Gastrocnemius medialis (tissue), 4 donors: ENCODE measurements around the gene KCNAB1. TPM values are rescaled to one million over a fixed set of nuclear protein-coding genes. Genes with fewer than 3 reads are reported as not detected.

Experiments
- ATAC-seq, 2 donors: fragments of 150-250 bp; one replicate each; pipeline ENCODE4 v1.9.1; 2016
- DNase-seq, 2 donors: peaks; one replicate each; pipeline ENCODE4 v3.0.0-alpha.2; 2019
- H3K27ac ChIP-seq, 4 donors: fragments of 200-600 bp; sonication (generic); 1 replicate in 1 of 4; 2 replicates in 3 of 4; pipeline ENCODE4 v1.5.1; 2016 to 2018; ENCODE audit warnings: mild to moderate bottlenecking in 2 of 4, moderate library complexity in 1 of 4
- H3K27me3 ChIP-seq, 3 donors: fragments of 200-600 bp; sonication (generic) in 2 of 3; 1 replicate in 1 of 3; 2 replicates in 2 of 3; pipeline versions ENCODE4 v1.5.1 to v1.6.0; 2016 to 2019; ENCODE audit warnings: mild to moderate bottlenecking in 1 of 3, moderate library complexity in 1 of 3
- H3K36me3 ChIP-seq, 2 donors: fragments of 200-600 bp; sonication (generic) in 1 of 2; one replicate each; pipeline ENCODE4 v1.5.1; 2017 to 2018
- H3K4me1 ChIP-seq, 2 donors: fragments of 200-600 bp; sonication (generic) in 1 of 2; one replicate each; pipeline ENCODE4 v1.5.1; 2016 to 2017; ENCODE audit warnings: mild to moderate bottlenecking in 2 of 2
- H3K4me3 ChIP-seq, 4 donors: fragments of 200-600 bp; sonication (generic) in 3 of 4; 1 replicate in 1 of 4; 2 replicates in 3 of 4; pipeline ENCODE4 v1.5.1; 2016 to 2019; ENCODE audit warnings: mild to moderate bottlenecking in 2 of 4
- H3K9me3 ChIP-seq, 3 donors: fragments of 200-600 bp; sonication (generic) in 2 of 3; 1 replicate in 1 of 3; 2 replicates in 2 of 3; pipeline ENCODE4 v1.5.1; 2016 to 2019
- POLR2A ChIP-seq, 2 donors: fragments of 450-650 bp; IDR thresholded peaks; one replicate each; pipeline ENCODE4 v1.6.1; 2017; ENCODE audit warnings: antibody characterized with exemption in 2 of 2, mild to moderate bottlenecking in 2 of 2, moderate library complexity in 2 of 2
- in situ Hi-C, 4 donors: fragments of 200-750 bp; cut with MboI; loops; one replicate each; pipeline versions ENCODE4 v1.15.0 to v1.8.0; 2017; ENCODE audit warnings: low sequenced_read_pairs in 4 of 4
- intact Hi-C: fragments of 100-400 bp; cut with DNase I; formaldehyde crosslinking; loops from one replicate; pipeline ENCODE4 v1.15.1; 2023; ENCODE audit warnings: low total_unique reads
- total RNA-seq, 4 donors: library from RNA; depleted of rRNA; stranded (reverse); fragments of >200 nt; gene quantifications; one replicate each; pipeline versions ENCODE4 v1.1.0 to v1.2.3, GENCODE V29; 2016
- TF ChIP-seq, protein P1 (sequence below), 5 experiments: fragments of 450-650 bp in 3 of 5; fragments of 200-600 bp in 2 of 5; sonication (generic) in 2 of 5; IDR thresholded peaks in 4 of 5; conservative IDR thresholded peaks in 1 of 5; 1 replicate in 4 of 5; 2 replicates in 1 of 5; pipeline ENCODE4 v1.5.1; 2016 to 2019; ENCODE audit warnings: antibody characterized with exemption in 5 of 5, mild to moderate bottlenecking in 3 of 5, moderate library complexity in 3 of 5

Gene KCNAB1
- total RNA-seq, 4 donors from 2014 or later, result 0.46 to 3.6 (median 1.9) TPM

DNA sequence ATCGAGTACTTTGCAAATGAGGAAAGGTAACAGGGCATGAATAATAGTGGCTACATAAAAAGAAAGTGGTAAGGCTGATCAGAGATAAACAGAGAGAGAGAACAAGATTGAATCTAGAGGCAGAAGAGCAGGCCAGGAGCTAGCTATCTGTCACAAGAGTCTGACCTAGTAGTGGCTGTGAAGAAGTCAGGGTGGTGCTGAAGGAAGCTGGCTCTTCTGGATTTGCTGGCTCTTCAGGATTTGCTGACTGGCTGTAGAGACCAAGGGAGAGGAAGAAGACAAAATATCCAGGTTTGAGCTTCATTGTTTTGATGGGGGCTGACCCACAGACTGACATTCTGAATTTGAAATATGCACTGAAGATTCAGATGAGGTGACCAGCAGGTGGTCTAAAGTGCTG is 292.2 kb downstream of the KCNAB1 start:
- no peaks in the 10 kb centered on the region for H3K9me3 ChIP-seq
- no peak for TF ChIP-seq POLR2A (IDR thresholded peaks at IDR 0.05)
- TF ChIP-seq, protein P1, sequence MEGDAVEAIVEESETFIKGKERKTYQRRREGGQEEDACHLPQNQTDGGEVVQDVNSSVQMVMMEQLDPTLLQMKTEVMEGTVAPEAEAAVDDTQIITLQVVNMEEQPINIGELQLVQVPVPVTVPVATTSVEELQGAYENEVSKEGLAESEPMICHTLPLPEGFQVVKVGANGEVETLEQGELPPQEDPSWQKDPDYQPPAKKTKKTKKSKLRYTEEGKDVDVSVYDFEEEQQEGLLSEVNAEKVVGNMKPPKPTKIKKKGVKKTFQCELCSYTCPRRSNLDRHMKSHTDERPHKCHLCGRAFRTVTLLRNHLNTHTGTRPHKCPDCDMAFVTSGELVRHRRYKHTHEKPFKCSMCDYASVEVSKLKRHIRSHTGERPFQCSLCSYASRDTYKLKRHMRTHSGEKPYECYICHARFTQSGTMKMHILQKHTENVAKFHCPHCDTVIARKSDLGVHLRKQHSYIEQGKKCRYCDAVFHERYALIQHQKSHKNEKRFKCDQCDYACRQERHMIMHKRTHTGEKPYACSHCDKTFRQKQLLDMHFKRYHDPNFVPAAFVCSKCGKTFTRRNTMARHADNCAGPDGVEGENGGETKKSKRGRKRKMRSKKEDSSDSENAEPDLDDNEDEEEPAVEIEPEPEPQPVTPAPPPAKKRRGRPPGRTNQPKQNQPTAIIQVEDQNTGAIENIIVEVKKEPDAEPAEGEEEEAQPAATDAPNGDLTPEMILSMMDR (IDR thresholded peaks at IDR 0.05 in 4 of 5, conservative IDR thresholded peaks at IDR 0.05 in 1 of 5), result no peak
- H3K4me1 ChIP-seq, result peaks cover 11% of the 10 kb centered on the region in 2 donors
- intact Hi-C loops (no loop called here), in situ Hi-C loops (no loop called here)
- no peak for DNase-seq
- H3K27me3 ChIP-seq, result no peaks in the 10 kb centered on the region
- no peak overlapping the region for H3K4me3 ChIP-seq
- H3K36me3 ChIP-seq, result no peaks in the 10 kb centered on the region
- H3K27ac ChIP-seq, result no peak overlapping the region
- ATAC-seq, result no peak

DNA sequence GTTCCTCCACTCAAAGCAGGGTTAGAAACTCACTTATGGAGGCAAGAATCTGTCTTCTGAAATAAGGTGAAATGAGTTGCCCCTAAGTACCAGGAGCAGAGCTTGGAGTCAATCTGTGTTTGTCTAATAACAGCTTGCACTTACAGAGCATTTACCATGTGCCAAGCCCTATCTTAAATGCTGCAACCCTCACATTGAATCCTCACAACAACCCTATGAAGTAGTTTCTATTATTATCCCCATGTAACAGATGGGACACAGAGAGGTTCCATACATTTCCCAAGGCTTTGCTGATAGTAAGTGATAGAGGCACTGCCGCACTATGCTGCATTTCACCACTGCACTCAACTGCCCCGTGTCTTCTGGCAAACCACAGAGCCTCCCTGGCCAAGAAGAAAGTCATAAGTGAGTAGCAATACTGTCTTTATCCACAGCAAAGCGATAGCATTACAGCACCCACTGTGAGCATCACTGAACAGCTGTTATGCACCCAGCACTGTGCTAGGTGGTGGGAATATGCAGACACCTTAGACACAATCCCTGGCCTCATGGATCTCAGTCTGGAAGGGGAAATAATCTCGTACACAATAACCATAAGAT is 293.0 kb downstream of the KCNAB1 start:
- Histone ChIP-seq H3K9me3 (no peaks in the 10 kb centered on the region), H3K36me3 (no peaks in the 10 kb centered on the region), H3K27me3 (no peaks in the 10 kb centered on the region), H3K4me1 (peaks cover 17 to 18% of the 10 kb centered on the region in 2 donors), H3K4me3 (no peak overlapping the region), H3K27ac (no peak overlapping the region)
- DNase-seq, result no peak
- intact Hi-C loops (no loop called here), in situ Hi-C loops (no loop called here)
- ATAC-seq, result peak in 1 of 2 donors; percentile 30
- TF ChIP-seq, protein P1 (IDR thresholded peaks at IDR 0.05 in 4 of 5, conservative IDR thresholded peaks at IDR 0.05 in 1 of 5), result no peak
- no peak for TF ChIP-seq POLR2A (IDR thresholded peaks at IDR 0.05)

DNA sequence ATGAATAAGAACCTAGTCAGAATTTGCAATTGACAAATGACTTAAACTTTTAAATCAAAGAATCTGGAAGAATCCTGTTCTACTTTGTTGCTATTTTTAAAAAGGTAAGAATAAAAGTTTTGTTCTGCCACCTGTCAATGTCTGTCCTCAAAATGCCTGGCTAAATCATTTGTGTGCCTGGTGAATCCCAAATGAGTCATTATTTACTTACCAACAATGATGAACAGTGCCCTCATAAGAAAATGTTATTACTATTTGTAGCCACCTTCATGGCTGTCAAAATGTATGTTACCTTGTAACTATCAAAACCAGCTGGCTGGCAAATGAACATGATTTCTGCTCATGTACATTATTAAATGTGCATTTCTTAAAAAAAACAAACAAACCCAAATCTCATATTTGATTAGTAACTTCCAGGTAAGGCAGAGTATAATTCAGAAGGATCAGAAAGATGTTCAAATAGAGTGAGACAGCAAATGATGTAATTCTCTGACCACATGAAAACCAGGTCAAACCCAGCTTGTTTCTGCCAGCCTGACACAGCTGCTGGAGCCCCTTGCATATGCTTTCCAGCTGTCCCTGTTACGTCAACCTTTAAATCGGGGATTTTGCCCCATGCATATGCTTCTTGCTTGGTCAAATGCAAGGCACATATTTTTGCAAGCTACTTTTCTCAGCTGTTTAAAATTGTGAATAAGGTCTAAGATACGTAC is 296.6 kb downstream of the KCNAB1 start:
- intact Hi-C loops (no loop called here), in situ Hi-C loops (no loop called here)
- Histone ChIP-seq H3K4me3 (no peak overlapping the region), H3K9me3 (no peaks in the 10 kb centered on the region), H3K27me3 (no peaks in the 10 kb centered on the region), H3K36me3 (no peaks in the 10 kb centered on the region), H3K4me1 (peaks cover 18 to 21% of the 10 kb centered on the region in 2 donors), H3K27ac (peak overlapping the region in 1 of 4 donors; percentile 10)
- ATAC-seq (peak; percentile 50 to 53), DNase-seq (no peak)
- TF ChIP-seq, protein P1 (IDR thresholded peaks at IDR 0.05 in 4 of 5, conservative IDR thresholded peaks at IDR 0.05 in 1 of 5), result no peak
- TF ChIP-seq POLR2A (IDR thresholded peaks at IDR 0.05), result no peak

DNA sequence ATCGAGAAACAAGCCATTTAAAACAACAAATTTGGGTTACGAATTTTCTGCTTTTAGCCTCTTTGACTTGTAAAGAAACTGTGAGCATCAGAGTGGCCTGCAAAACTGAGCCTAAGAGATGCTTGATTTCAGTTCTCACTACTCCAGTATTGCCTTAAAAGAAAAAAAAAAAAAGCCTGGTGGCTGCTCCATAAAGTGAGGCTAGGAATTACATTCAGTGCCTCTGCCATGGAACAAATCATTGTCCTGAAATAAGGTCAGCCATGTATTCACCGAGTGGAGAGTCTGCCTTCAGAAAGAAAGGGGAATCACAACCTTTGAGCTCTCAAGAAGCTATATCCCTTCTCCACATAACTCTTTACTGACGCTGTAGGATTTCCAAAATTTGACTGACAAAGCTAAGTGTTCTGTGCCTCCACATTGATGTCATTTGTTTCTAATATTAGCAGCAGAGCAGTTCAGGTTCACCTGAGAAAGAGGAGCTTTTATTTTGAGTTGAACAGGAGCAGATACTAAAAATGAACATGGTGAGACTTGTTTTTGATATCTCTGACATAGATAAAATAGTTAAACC is 297.3 kb downstream of the KCNAB1 start:
- no peak for TF ChIP-seq POLR2A (IDR thresholded peaks at IDR 0.05)
- TF ChIP-seq, protein P1 (IDR thresholded peaks at IDR 0.05 in 4 of 5, conservative IDR thresholded peaks at IDR 0.05 in 1 of 5), result no peak
- DNase-seq (no peak), ATAC-seq (peak in 1 of 2 donors; percentile 23)
- H3K27ac ChIP-seq, result peak overlapping the region in 3 of 4 donors; percentile 5 to 12 (median 10)
- in situ Hi-C loops, result no loop called here
- no peaks in the 10 kb centered on the region for H3K36me3 ChIP-seq
- H3K9me3 ChIP-seq, result no peaks in the 10 kb centered on the region
- intact Hi-C loops, result no loop called here
- no peaks in the 10 kb centered on the region for H3K27me3 ChIP-seq
- H3K4me1 ChIP-seq, result peaks cover 18 to 21% of the 10 kb centered on the region in 2 donors
- peak overlapping the region in 1 of 4 donors; percentile 4 for H3K4me3 ChIP-seq
